Stomach (tissue), 9 donors: Measurements from ENCODE around the gene OR5AN1. TPM values are rescaled to one million over a fixed set of nuclear protein-coding genes. Genes with fewer than 3 reads are reported as not detected.

Experiments used
- DNase-seq, 2 donors: peaks; one replicate each; pipeline versions ENCODE4 v3.0.0 to v3.0.0-alpha.2; 2013 to 2019
- H3K27ac ChIP-seq, 5 donors: fragments of 200-600 bp in 4 of 5; sonication (generic) in 4 of 5; one replicate each; pipeline ENCODE4 v1.5.1; 2013 to 2019; ENCODE audit warnings: mild to moderate bottlenecking in 1 of 5, moderate library complexity in 1 of 5
- H3K27me3 ChIP-seq, 3 donors: fragments of 200-600 bp; sonication (generic); one replicate each; pipeline ENCODE4 v1.5.1; 2017 to 2019; ENCODE audit warnings: mixed run types in 1 of 3
- H3K36me3 ChIP-seq, 4 donors: fragments of 200-600 bp; sonication (generic); 1 replicate in 3 of 4; 2 replicates in 1 of 4; pipeline ENCODE4 v1.5.1; 2016 to 2019
- H3K4me1 ChIP-seq, 4 donors: fragments of 200-600 bp; sonication (generic); one replicate each; pipeline ENCODE4 v1.5.1; 2016 to 2019
- H3K4me3 ChIP-seq, 4 donors: fragments of 200-600 bp; sonication (generic) in 3 of 4; one replicate each; pipeline ENCODE4 v1.5.1; 2016 to 2019; ENCODE audit warnings: mild to moderate bottlenecking in 1 of 4
- H3K9me3 ChIP-seq, 4 donors: fragments of 200-600 bp; sonication (generic); one replicate each; pipeline ENCODE4 v1.5.1; 2016 to 2019
- EP300 ChIP-seq: sonication (generic); formaldehyde crosslinking; IDR thresholded peaks from one replicate; pipeline ENCODE4 v1.6.1; 2017; ENCODE audit warnings: antibody characterized with exemption
- POLR2A ChIP-seq, 4 donors: fragments of 450-650 bp; IDR thresholded peaks; one replicate each; pipeline ENCODE4 v1.6.1; 2016; ENCODE audit warnings: antibody characterized with exemption in 4 of 4, control low read depth in 2 of 4, mild to moderate bottlenecking in 1 of 4, moderate library complexity in 1 of 4
- POLR2AphosphoS5 ChIP-seq, 3 donors: sonication (generic); formaldehyde crosslinking; IDR thresholded peaks; one replicate each; pipeline ENCODE4 v1.6.1; 2016; ENCODE audit warnings: antibody characterized with exemption in 3 of 3
- WGBS, 5 donors: extraction: QIAGEN DNeasy Blood & Tissue Kit in 3 of 5; methylation state at CpG; one replicate each; pipeline versions ENCODE4 v1.1.5 to v1.1.7; 2013 to 2018; 5-methylcytosine and 5-hydroxymethylcytosine counted together
- intact Hi-C: fragments of 100-400 bp; cut with DNase I; formaldehyde crosslinking; loops from one replicate; pipeline ENCODE4 v1.15.1; 2023; ENCODE audit warnings: low total_unique reads
- polyA plus RNA-seq, 3 donors: library from polyadenylated mRNA; stranded (reverse); fragments of 200-250 nt; gene quantifications; one replicate each; pipeline ENCODE4 v1.2.3, GENCODE V29; 2013
- total RNA-seq, 5 donors: library from RNA; depleted of rRNA; stranded (reverse); fragments of >200 nt; gene quantifications; one replicate each; pipeline versions ENCODE4 v1.1.0 to v1.2.3, GENCODE V29; 2014 to 2016
- TF ChIP-seq, protein P1 (sequence below), 7 experiments: fragments of 450-650 bp in 4 of 7; fragments of 200-600 bp in 3 of 7; sonication (generic) in 3 of 7; IDR thresholded peaks; one replicate each; pipeline ENCODE4 v1.5.1; 2016 to 2019; ENCODE audit warnings: antibody characterized with exemption in 7 of 7, control low read depth in 2 of 7, mild to moderate bottlenecking in 1 of 7
- donor health status: healthy with polysubstance abuse.
- donor health status: Bipolar disorder and iron deficiency.
- donor health status: healthy.

Gene OR5AN1
- total and polyA plus RNA-seq, 8 donors, result under 0.01 TPM; not detected in 7

DNA sequence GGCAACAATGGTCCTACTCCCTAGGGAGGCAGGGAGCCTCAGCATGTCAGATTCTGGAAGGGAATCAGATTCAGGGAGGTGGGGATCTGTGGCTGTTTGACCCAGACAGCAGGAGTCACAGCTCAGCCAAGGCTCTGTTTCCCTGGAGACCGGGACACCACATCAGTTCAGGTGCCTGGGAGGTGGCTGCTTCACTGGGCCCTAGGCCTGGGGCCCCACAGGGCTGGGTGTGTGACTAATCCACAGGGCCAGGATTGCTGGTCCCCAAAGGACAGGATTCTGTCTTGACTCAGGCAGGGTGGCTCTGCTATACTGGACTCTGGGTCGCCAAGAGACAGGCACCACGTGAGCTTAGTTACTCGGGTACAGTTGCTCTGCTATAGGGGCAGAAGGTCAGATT lies 3.5 kb upstream of the OR5AN1 start:
- no peaks in the 10 kb centered on the region for H3K4me1 ChIP-seq
- DNase-seq, result no peak
- 66 to 89% (median 74%) methylated on average over 4 of the region's 4 CpGs; no CpG with 5 or more reads in 1 of the 5 donors for WGBS, 5 donors

GRCh38 chr11:59356561-59356960 lies 2.1 kb upstream of the OR5AN1 start:
- H3K27me3 ChIP-seq, result no peaks in the 10 kb centered on the region
- no peaks in the 10 kb centered on the region for H3K36me3 ChIP-seq
- TF ChIP-seq POLR2A (IDR thresholded peaks at IDR 0.05) (no peak), EP300 (no peak), POLR2AphosphoS5 (IDR thresholded peaks at IDR 0.05) (no peak)
- TF ChIP-seq, protein P1, sequence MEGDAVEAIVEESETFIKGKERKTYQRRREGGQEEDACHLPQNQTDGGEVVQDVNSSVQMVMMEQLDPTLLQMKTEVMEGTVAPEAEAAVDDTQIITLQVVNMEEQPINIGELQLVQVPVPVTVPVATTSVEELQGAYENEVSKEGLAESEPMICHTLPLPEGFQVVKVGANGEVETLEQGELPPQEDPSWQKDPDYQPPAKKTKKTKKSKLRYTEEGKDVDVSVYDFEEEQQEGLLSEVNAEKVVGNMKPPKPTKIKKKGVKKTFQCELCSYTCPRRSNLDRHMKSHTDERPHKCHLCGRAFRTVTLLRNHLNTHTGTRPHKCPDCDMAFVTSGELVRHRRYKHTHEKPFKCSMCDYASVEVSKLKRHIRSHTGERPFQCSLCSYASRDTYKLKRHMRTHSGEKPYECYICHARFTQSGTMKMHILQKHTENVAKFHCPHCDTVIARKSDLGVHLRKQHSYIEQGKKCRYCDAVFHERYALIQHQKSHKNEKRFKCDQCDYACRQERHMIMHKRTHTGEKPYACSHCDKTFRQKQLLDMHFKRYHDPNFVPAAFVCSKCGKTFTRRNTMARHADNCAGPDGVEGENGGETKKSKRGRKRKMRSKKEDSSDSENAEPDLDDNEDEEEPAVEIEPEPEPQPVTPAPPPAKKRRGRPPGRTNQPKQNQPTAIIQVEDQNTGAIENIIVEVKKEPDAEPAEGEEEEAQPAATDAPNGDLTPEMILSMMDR (IDR thresholded peaks at IDR 0.05), result no peak
- intact Hi-C loops, result no loop called here
- no peak for DNase-seq
- no peak overlapping the region for H3K4me3 ChIP-seq
- H3K27ac ChIP-seq, result no peak overlapping the region
- no peaks in the 10 kb centered on the region for H3K9me3 ChIP-seq
- H3K4me1 ChIP-seq, result no peaks in the 10 kb centered on the region
- WGBS, 5 donors, result 89 to 100% (median 98%) methylated on average over 1 of the region's 1 CpG

More for the DNA sequence above, 3.5 kb upstream of the OR5AN1 start:
- H3K36me3 ChIP-seq, result no peaks in the 10 kb centered on the region
- no peaks in the 10 kb centered on the region for H3K27me3 ChIP-seq
- TF ChIP-seq POLR2A (IDR thresholded peaks at IDR 0.05) (no peak), POLR2AphosphoS5 (IDR thresholded peaks at IDR 0.05) (no peak), EP300 (no peak)
- TF ChIP-seq, protein P1 (IDR thresholded peaks at IDR 0.05), result no peak
- intact Hi-C loops, result no loop called here
- H3K27ac ChIP-seq, result no peak overlapping the region
- H3K9me3 ChIP-seq, result no peaks in the 10 kb centered on the region
- H3K4me3 ChIP-seq, result no peak overlapping the region

DNA sequence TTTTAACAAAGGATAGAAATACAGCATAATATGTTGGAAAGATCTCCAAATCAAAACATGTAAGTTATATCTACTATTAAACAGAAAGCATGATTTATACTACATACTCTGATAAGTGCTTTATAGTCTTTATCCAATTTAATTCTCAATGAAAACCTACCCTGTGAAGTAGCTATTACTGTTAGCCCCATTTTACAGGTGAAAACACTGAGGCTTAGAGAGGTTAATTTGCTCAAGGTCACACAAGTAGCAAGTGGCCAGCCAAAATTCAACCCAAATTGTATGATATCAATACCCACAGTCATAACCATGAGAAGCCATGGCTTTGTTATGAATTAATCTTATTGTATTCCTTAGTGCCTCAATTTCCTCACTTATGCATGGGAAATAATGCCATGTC lies 675 bp upstream of the OR5AN1 start:
- Histone ChIP-seq H3K27ac (no peak overlapping the region), H3K4me3 (no peak overlapping the region), H3K36me3 (no peaks in the 10 kb centered on the region), H3K4me1 (no peaks in the 10 kb centered on the region), H3K27me3 (no peaks in the 10 kb centered on the region), H3K9me3 (no peaks in the 10 kb centered on the region)
- TF ChIP-seq EP300, result no peak
- TF ChIP-seq POLR2AphosphoS5 (IDR thresholded peaks at IDR 0.05), result no peak
- TF ChIP-seq POLR2A (IDR thresholded peaks at IDR 0.05), result no peak
- TF ChIP-seq, protein P1 (IDR thresholded peaks at IDR 0.05), result no peak
- no peak for DNase-seq
- intact Hi-C loops, result no loop called here

DNA sequence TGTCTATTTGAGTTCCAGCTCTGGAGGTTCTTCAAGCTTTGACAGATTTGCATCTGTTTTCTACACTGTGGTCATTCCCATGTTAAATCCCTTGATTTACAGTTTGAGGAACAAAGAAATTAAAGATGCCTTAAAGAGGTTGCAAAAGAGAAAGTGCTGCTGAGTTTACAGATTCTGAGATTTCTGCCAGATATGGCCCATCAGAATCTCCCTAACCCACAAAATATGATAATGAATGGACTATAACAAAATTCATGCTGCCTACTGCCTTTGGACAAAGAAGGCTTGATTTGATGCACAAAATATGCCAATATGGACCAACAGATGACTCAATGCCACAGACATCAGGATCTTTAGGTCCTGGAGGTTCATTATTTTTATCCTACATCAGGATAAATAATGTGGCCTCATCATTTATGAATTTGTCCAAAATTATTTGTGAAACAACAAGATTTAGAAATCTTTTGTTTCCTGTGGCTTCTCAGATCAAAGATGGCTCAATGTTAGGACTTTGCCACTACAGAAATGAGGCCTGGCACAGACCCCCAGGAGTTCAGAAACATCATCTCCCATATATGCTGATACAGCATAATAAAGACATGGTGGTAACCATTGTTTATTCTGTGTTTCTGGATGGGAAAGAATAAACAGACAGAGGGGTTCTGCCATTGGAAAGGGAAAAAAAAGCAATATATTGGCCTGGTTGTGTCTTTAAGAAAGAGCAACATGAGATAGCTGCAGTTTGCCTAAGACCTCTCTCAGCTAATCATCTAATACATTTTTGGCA lies 6.7 kb downstream of the OR5AN1 start:
- Histone ChIP-seq H3K36me3 (no peaks in the 10 kb centered on the region), H3K27ac (no peak overlapping the region), H3K27me3 (no peaks in the 10 kb centered on the region), H3K4me3 (no peak overlapping the region), H3K9me3 (peaks cover 0 to 10% (median 7%) of the 10 kb centered on the region in 4 donors), H3K4me1 (no peaks in the 10 kb centered on the region)
- intact Hi-C loops, result no loop called here
- DNase-seq, result no peak
- TF ChIP-seq POLR2AphosphoS5 (IDR thresholded peaks at IDR 0.05), result no peak
- TF ChIP-seq POLR2A (IDR thresholded peaks at IDR 0.05), result no peak
- TF ChIP-seq, protein P1 (IDR thresholded peaks at IDR 0.05), result no peak
- TF ChIP-seq EP300, result no peak
